ENCODE measurements around the gene PDHA1. TPM values are rescaled to one million over a fixed set of nuclear protein-coding genes. Genes with fewer than 3 reads are reported as not detected.

The PDHA1 gene
- total RNA-seq, 1 experiment from 2014 or later = 275 TPM

GRCh38 chrX:19361701-19362100 lies 18.0 kb downstream of the PDHA1 start:
- no peak for DNase-seq
- Histone ChIP-seq H3K4me1 (no peaks in the 10 kb centered on the region), H3K9me3 (no peaks in the 10 kb centered on the region), H3K36me3 (ENCODE audit: control insufficient read depth, insufficient read depth, low read length) (no peaks in the 10 kb centered on the region), H3K27me3 (replicated peaks; ENCODE audit: control insufficient read depth, insufficient read depth, low read length) (no peaks in the 10 kb centered on the region), H3K4me3 (ENCODE audit: low read depth, low read length) (no peak overlapping the region)
- no TSS peak for BruUV-seq (replicated peaks)
- H3K27me3 Mint-ChIP-seq (ENCODE audit: insufficient read depth, unreplicated experiment) = no peaks in the 10 kb centered on the region
- H3K4me3 Mint-ChIP-seq (ENCODE audit: unreplicated experiment) = no peak overlapping the region
- POLR2A ChIA-PET = no interaction called here
- CTCF ChIA-PET = no interaction called here
- no peak for TF ChIP-seq CTCF (IDR thresholded peaks at IDR 0.05; ENCODE audit: insufficient read depth in 1 of 2, low read depth in 1 of 2, low read length in 1 of 2, severe bottlenecking in 1 of 2, unreplicated experiment in 1 of 2)
- H3K4me1 Mint-ChIP-seq (ENCODE audit: low read depth, unreplicated experiment) = no peaks in the 10 kb centered on the region
- intact Hi-C loops (cut with micrococcal nuclease; ENCODE audit: unreplicated experiment) = no loop called here
- H3K9me3 Mint-ChIP-seq (ENCODE audit: unreplicated experiment) = no peaks in the 10 kb centered on the region
- H3K36me3 Mint-ChIP-seq (ENCODE audit: insufficient read depth, unreplicated experiment) = peaks cover 17% of the 10 kb centered on the region
- no peak overlapping the region for H3K27ac Mint-ChIP-seq (ENCODE audit: unreplicated experiment)

GRCh38 chrX:19368576-19368975 lies 24.8 kb downstream of the PDHA1 start:
- no peak overlapping the region for H3K4me3 Mint-ChIP-seq (ENCODE audit: unreplicated experiment)
- Histone ChIP-seq H3K4me1 (no peaks in the 10 kb centered on the region), H3K27me3 (replicated peaks; ENCODE audit: control insufficient read depth, insufficient read depth, low read length) (no peaks in the 10 kb centered on the region), H3K4me3 (ENCODE audit: low read depth, low read length) (no peak overlapping the region), H3K9me3 (no peaks in the 10 kb centered on the region), H3K36me3 (ENCODE audit: control insufficient read depth, insufficient read depth, low read length) (no peaks in the 10 kb centered on the region)
- no peaks in the 10 kb centered on the region for H3K9me3 Mint-ChIP-seq (ENCODE audit: unreplicated experiment)
- no peaks in the 10 kb centered on the region for H3K27me3 Mint-ChIP-seq (ENCODE audit: insufficient read depth, unreplicated experiment)
- POLR2A ChIA-PET = no interaction called here
- no TSS peak for BruUV-seq (replicated peaks)
- TF ChIP-seq CTCF (IDR thresholded peaks at IDR 0.05; ENCODE audit: insufficient read depth in 1 of 2, low read depth in 1 of 2, low read length in 1 of 2, severe bottlenecking in 1 of 2, unreplicated experiment in 1 of 2) = no peak
- DNase-seq = no peak
- CTCF ChIA-PET = no interaction called here
- H3K27ac Mint-ChIP-seq (ENCODE audit: unreplicated experiment) = no peak overlapping the region
- peaks cover 7% of the 10 kb centered on the region for H3K36me3 Mint-ChIP-seq (ENCODE audit: insufficient read depth, unreplicated experiment)
- intact Hi-C loops (cut with micrococcal nuclease; ENCODE audit: unreplicated experiment) = no loop called here
- no peaks in the 10 kb centered on the region for H3K4me1 Mint-ChIP-seq (ENCODE audit: low read depth, unreplicated experiment)

- no peak overlapping the region for H3K27ac Mint-ChIP-seq (ENCODE audit: unreplicated experiment)
- no peak for TF ChIP-seq CTCF (IDR thresholded peaks at IDR 0.05; ENCODE audit: insufficient read depth in 1 of 2, low read depth in 1 of 2, low read length in 1 of 2, severe bottlenecking in 1 of 2, unreplicated experiment in 1 of 2)
- ChIA-PET POLR2A (no interaction called here), CTCF (no interaction called here)
- Histone ChIP-seq H3K9me3 (no peaks in the 10 kb centered on the region), H3K4me1 (no peaks in the 10 kb centered on the region), H3K36me3 (ENCODE audit: control insufficient read depth, insufficient read depth, low read length) (no peaks in the 10 kb centered on the region), H3K27me3 (replicated peaks; ENCODE audit: control insufficient read depth, insufficient read depth, low read length) (no peaks in the 10 kb centered on the region), H3K4me3 (ENCODE audit: low read depth, low read length) (no peak overlapping the region)
- no peaks in the 10 kb centered on the region for H3K9me3 Mint-ChIP-seq (ENCODE audit: unreplicated experiment)
- no peaks in the 10 kb centered on the region for H3K27me3 Mint-ChIP-seq (ENCODE audit: insufficient read depth, unreplicated experiment)
- intact Hi-C loops (cut with micrococcal nuclease; ENCODE audit: unreplicated experiment) = loop anchor here (5.0 kb wide), 1 partner anchor 517 kb away; the partner anchor contains the start of gene SH3KBP1
- BruUV-seq (replicated peaks) = no TSS peak
- no peak overlapping the region for H3K4me3 Mint-ChIP-seq (ENCODE audit: unreplicated experiment)
- H3K36me3 Mint-ChIP-seq (ENCODE audit: insufficient read depth, unreplicated experiment) = peaks cover 7% of the 10 kb centered on the region
- no peak for DNase-seq
- H3K4me1 Mint-ChIP-seq (ENCODE audit: low read depth, unreplicated experiment) = no peaks in the 10 kb centered on the region
These were observed 26.3 kb downstream of the PDHA1 start for GRCh38 chrX:19370061-19370460.
